Pericardium fibroblast (primary cell): ENCODE results near the gene PTCSC3. TPM values are rescaled to one million over a fixed set of nuclear protein-coding genes. Genes with fewer than 3 reads are reported as not detected.

Experiments used
- total RNA-seq: library from RNA; depleted of rRNA; stranded (reverse); fragments of >200 nt; gene quantifications from 2 replicates; pipeline ENCODE4 v1.2.3, GENCODE V29; 2015

PTCSC3 gene
- not detected in 2 replicates for total RNA-seq

DNA sequence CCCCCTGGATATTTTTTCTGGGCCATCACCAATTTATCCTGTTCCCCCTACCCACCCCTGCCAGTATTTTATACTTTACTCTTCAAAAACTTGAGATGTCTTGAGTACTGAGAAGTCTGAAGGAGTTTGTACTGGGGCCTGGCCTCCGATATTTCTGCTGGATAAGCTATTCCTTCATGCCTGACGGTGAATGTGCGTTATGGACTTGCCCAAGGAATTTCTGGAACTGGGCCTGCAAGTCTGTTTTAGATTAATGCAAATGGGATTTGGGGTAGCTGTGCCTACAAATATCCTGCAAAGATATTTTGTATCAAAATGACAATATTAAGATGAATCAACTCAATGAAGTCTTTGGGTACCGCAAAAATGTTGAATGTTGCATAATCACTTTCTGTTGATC lies at the start of gene PTCSC3:
TSS of gene PTCSC3 (minus strand) at position 199 of the 400 bp plus-strand sequence.

Other genes starting within 250 kb of the PTCSC3 start
- 8.5 and 14.1 TPM in 2 replicates for gene MBIP, start 143.9 kb upstream of the PTCSC3 start, total RNA-seq